ENCODE results near the gene TMEM88.

- TF ChIP-seq POLR2A (IDR thresholded peaks at IDR 0.05; ENCODE audit: insufficient read depth in 1 of 2, low read depth in 2 of 2, low read length in 2 of 2) (no peak), NFYB (CRISPR knock-in tag; IDR thresholded peaks at IDR 0.05) (no peak), ZNF232 (CRISPR knock-in tag; IDR thresholded peaks at IDR 0.05; ENCODE audit: borderline replicate concordance) (no peak), MYNN (CRISPR knock-in tag; IDR thresholded peaks at IDR 0.05; ENCODE audit: low read depth) (no peak), REST (IDR thresholded peaks at IDR 0.05; ENCODE audit: borderline replicate concordance in 1 of 2, low read depth in 1 of 2, low read length in 2 of 2) (no peak), EHMT2 (IDR thresholded peaks at IDR 0.05; ENCODE audit: borderline replicate concordance, low read depth, low read length) (no peak), CHD2 (IDR thresholded peaks at IDR 0.05; ENCODE audit: low read depth, low read length) (no peak), ZNF513 (CRISPR knock-in tag; conservative IDR thresholded peaks at IDR 0.05) (no peak), SNRNP70 (IDR thresholded peaks at IDR 0.05; ENCODE audit: low read depth, low read length) (no peak), BCL6 (CRISPR knock-in tag; IDR thresholded peaks at IDR 0.05) (no peak)
Measured at GRCh38 chr17:7885367-7886226, 30.7 kb downstream of the TMEM88 start.

All from HepG2 (cell line).